H9 (cell line): Measurements from ENCODE around the gene PCDHA6. TPM values are rescaled to one million over a fixed set of nuclear protein-coding genes. Genes with fewer than 3 reads are reported as not detected.

Experiments
- DNase-seq: peaks from one replicate; pipeline ENCODE4 v3.0.0-alpha.2; 2017
- H2AFZ ChIP-seq: one replicate; pipeline ENCODE4 v1.6.1; 2013; ENCODE audit warnings: mild to moderate bottlenecking, low read length, control low read depth, moderate library complexity
- H2AK5ac ChIP-seq: 2 replicates; pipeline ENCODE4 v1.6.1; 2013; ENCODE audit warnings: low read length, control low read depth, mixed read lengths; ENCODE audit not compliant: insufficient read length
- H2BK120ac ChIP-seq: one replicate; pipeline ENCODE4 v1.6.1; 2013; ENCODE audit warnings: low read depth, mild to moderate bottlenecking, low read length, control low read depth, inconsistent platforms; ENCODE audit not compliant: poor library complexity, severe bottlenecking
- H2BK12ac ChIP-seq: 2 replicates; pipeline ENCODE4 v1.6.1; 2013; ENCODE audit warnings: low read length, control low read depth, mixed read lengths, low read depth; ENCODE audit not compliant: insufficient read length
- H2BK15ac ChIP-seq: 2 replicates; pipeline ENCODE4 v1.6.1; 2013; ENCODE audit warnings: low read depth, low read length, control low read depth
- H2BK20ac ChIP-seq: one replicate; pipeline ENCODE4 v1.6.1; 2013; ENCODE audit warnings: low read depth, mild to moderate bottlenecking, low read length, control low read depth, inconsistent platforms; ENCODE audit not compliant: poor library complexity, severe bottlenecking
- H2BK5ac ChIP-seq: 2 replicates; pipeline ENCODE4 v1.6.1; 2013; ENCODE audit warnings: low read length, control low read depth, mixed read lengths; ENCODE audit not compliant: insufficient read length
- H3K14ac ChIP-seq: 2 replicates; pipeline ENCODE4 v1.6.1; 2013; ENCODE audit warnings: low read length, control low read depth; ENCODE audit not compliant: insufficient read depth
- H3K18ac ChIP-seq: 2 replicates; pipeline ENCODE4 v1.6.1; 2013; ENCODE audit warnings: low read depth, mild to moderate bottlenecking, mixed read lengths, low read length, control low read depth; ENCODE audit not compliant: insufficient read length
- H3K23ac ChIP-seq: 2 replicates; pipeline ENCODE4 v1.6.1; 2013; ENCODE audit warnings: low read length, control low read depth, mixed read lengths, low read depth; ENCODE audit not compliant: insufficient read length
- H3K23me2 ChIP-seq: 2 replicates; pipeline ENCODE4 v1.6.1; 2013; ENCODE audit warnings: low read depth, mild to moderate bottlenecking, mixed read lengths, low read length, control low read depth; ENCODE audit not compliant: insufficient read length, poor library complexity, severe bottlenecking
- H3K27ac ChIP-seq: 2 replicates; pipeline ENCODE4 v1.5.1; 2013; ENCODE audit warnings: low read length, control low read depth, mixed read lengths, low read depth; ENCODE audit not compliant: insufficient read length
- H3K27me3 ChIP-seq: 2 replicates; pipeline ENCODE4 v1.6.1; 2013; ENCODE audit warnings: low read length, control low read depth, inconsistent platforms; ENCODE audit not compliant: insufficient read depth
- H3K4ac ChIP-seq: 2 replicates; pipeline ENCODE4 v1.6.1; 2013; ENCODE audit warnings: low read depth, mild to moderate bottlenecking, control low read depth, inconsistent platforms, low read length, moderate library complexity
- H3K4me1 ChIP-seq: 2 replicates; pipeline ENCODE4 v1.6.1; 2013; ENCODE audit warnings: low read length, control low read depth, inconsistent platforms; ENCODE audit not compliant: insufficient read depth
- H3K4me2 ChIP-seq: 2 replicates; pipeline ENCODE4 v1.6.1; 2013; ENCODE audit warnings: low read length, control low read depth, mixed read lengths; ENCODE audit not compliant: insufficient read length, insufficient read depth
- H3K56ac ChIP-seq: 2 replicates; pipeline ENCODE4 v1.6.1; 2013; ENCODE audit warnings: low read depth, mild to moderate bottlenecking, mixed read lengths, low read length, control low read depth; ENCODE audit not compliant: insufficient read length
- H3K79me1 ChIP-seq: 2 replicates; pipeline ENCODE4 v1.6.1; 2013; ENCODE audit warnings: low read depth, mild to moderate bottlenecking, moderate library complexity, low read length, control low read depth, inconsistent platforms; ENCODE audit not compliant: insufficient read depth, poor library complexity, severe bottlenecking
- H3K79me2 ChIP-seq: 2 replicates; pipeline ENCODE4 v1.6.1; 2013; ENCODE audit warnings: low read length, control low read depth, inconsistent platforms; ENCODE audit not compliant: insufficient read depth
- H3K9ac ChIP-seq: 2 replicates; pipeline ENCODE4 v1.6.1; 2013; ENCODE audit warnings: low read length, control low read depth, mixed read lengths; ENCODE audit not compliant: insufficient read length; ENCODE audit errors: extremely low read depth
- H3K9me3 ChIP-seq: one replicate; pipeline ENCODE4 v1.6.1; 2013; ENCODE audit warnings: low read depth, low read length, inconsistent platforms; ENCODE audit not compliant: control insufficient read depth
- H3T11ph ChIP-seq: one replicate; pipeline ENCODE4 v1.6.1; 2013; ENCODE audit warnings: mild to moderate bottlenecking, low read length, control low read depth, inconsistent platforms
- H4K20me1 ChIP-seq: one replicate; pipeline ENCODE4 v1.6.1; 2013; ENCODE audit not compliant: control insufficient read depth, insufficient read length, insufficient read depth
- H4K5ac ChIP-seq: 2 replicates; pipeline ENCODE4 v1.6.1; 2013; ENCODE audit warnings: low read depth, mild to moderate bottlenecking, mixed read lengths, low read length, control low read depth; ENCODE audit not compliant: insufficient read length
- H4K8ac ChIP-seq: replicated peaks from 2 replicates; pipeline ENCODE4 v1.6.1; 2013; ENCODE audit warnings: low read length, control low read depth, mixed read lengths, low read depth; ENCODE audit not compliant: insufficient read length
- H4K91ac ChIP-seq: 2 replicates; pipeline ENCODE4 v1.6.1; 2013; ENCODE audit warnings: low read depth, mild to moderate bottlenecking, moderate library complexity, mixed read lengths, low read length, control low read depth; ENCODE audit not compliant: insufficient read length
- H3K27ac Mint-ChIP-seq, 3 experiments: 2 replicates in 2 of 3; 3 replicates in 1 of 3; pipeline ENCODE4 v1.8.0; 2020 to 2021; ENCODE audit warnings: mixed read lengths in 3 of 3, mild to moderate bottlenecking in 1 of 3, moderate library complexity in 1 of 3
- H3K27me3 Mint-ChIP-seq: 2 replicates; pipeline ENCODE4 v1.8.0; 2021; ENCODE audit warnings: low read depth, mild to moderate bottlenecking, moderate library complexity, mixed read lengths
- H3K36me3 Mint-ChIP-seq, 3 experiments: 2 replicates in 2 of 3; 3 replicates in 1 of 3; pipeline ENCODE4 v1.8.0; 2020 to 2021; ENCODE audit warnings: low read depth in 3 of 3, mixed read lengths in 3 of 3; ENCODE audit not compliant: insufficient read depth in 1 of 3
- H3K4me1 Mint-ChIP-seq, 2 experiments: 2 replicates each; pipeline ENCODE4 v1.8.0; 2020; ENCODE audit warnings: mixed read lengths in 2 of 2
- H3K4me3 Mint-ChIP-seq, 2 experiments: 2 replicates in 1 of 2; 3 replicates in 1 of 2; pipeline ENCODE4 v1.8.0; 2020 to 2021; ENCODE audit warnings: mild to moderate bottlenecking in 2 of 2, mixed read lengths in 2 of 2, moderate library complexity in 1 of 2
- H3K9me3 Mint-ChIP-seq, 2 experiments: 2 replicates in 1 of 2; 3 replicates in 1 of 2; pipeline ENCODE4 v1.8.0; 2020; ENCODE audit warnings: mild to moderate bottlenecking in 2 of 2, mixed read lengths in 2 of 2, moderate library complexity in 1 of 2
- WGBS: extraction: QIAGEN DNeasy Blood & Tissue Kit; methylation state at CpG from one replicate; pipeline ENCODE4 v1.1.7; 2013; ENCODE audit warnings: missing lambda C conversion rate, low lambda C conversion rate, mixed read lengths; ENCODE audit not compliant: insufficient read length; ENCODE audit errors: extremely low coverage; 5-methylcytosine and 5-hydroxymethylcytosine counted together
- total RNA-seq: library from RNA; stranded (reverse); gene quantifications from 2 replicates; pipeline ENCODE4 v1.2.1, GENCODE V29; 2021
- TF ChIP-seq, protein P1 (sequence below): fragments of 200-600 bp; sonication (generic); conservative IDR thresholded peaks from 3 replicates; pipeline ENCODE4 v1.8.0; 2021; ENCODE audit warnings: antibody characterized with exemption, mild to moderate bottlenecking

Gene PCDHA6
- total RNA-seq, 1 experiment from 2014 or later, result 4.5 TPM

DNA sequence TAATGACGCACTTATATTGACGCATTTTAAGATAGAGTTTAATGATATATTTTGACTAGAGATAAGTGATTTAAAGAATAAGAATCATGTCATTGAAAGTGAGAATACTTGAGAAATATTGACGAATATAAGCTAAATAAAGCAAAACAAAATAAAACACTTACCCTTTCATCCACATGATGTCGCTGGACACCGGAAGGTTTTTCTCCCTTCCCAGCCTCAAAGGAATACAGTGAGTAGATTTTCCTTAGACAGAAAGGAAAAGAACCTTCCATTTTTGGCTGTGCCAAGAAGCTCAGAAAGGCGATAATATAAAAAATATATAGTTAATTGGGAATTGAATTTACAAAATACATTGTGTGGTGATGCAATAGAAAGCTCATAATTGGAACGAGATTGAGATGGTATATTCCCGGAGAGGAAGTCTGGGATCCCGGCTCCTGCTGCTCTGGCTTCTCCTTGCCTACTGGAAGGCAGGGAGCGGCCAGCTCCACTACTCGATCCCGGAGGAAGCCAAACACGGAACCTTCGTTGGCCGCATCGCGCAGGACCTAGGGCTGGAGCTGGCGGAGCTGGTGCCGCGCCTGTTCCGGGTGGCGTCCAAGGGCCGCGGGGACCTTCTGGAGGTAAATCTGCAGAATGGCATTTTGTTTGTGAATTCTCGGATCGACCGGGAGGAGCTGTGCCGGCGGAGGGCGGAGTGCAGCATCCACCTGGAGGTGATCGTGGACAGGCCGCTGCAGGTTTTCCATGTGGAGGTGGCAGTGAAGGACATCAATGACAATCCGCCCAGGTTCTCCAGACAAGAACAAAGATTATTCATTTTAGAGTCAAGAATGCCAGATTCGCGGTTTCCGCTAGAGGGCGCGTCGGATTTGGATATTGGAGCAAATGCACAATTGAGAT lies 6.1 kb upstream of the PCDHA6 start, which contains the start of gene PCDHA5:
Gene PCDHA5 (plus strand): TSS at position 239 of the 906 bp plus-strand sequence.
- no peak within 1 kb of the TSS for H3K56ac ChIP-seq
- no peaks in the 10 kb centered on the region for H4K20me1 ChIP-seq
- Mint-ChIP-seq H3K27me3 (no peaks in the 10 kb centered on the region), H3K27ac (no peak within 1 kb of the TSS), H3K4me1 (no peaks in the 10 kb centered on the region), H3K36me3 (peaks cover 9 to 18% (median 15%) of the 10 kb centered on the region in 3 experiments), H3K4me3 (no peak within 1 kb of the TSS), H3K9me3 (peaks cover 0 to 16% of the 10 kb centered on the region in 2 experiments; a peak in 2 of 5 replicates)
- H3K18ac ChIP-seq, result no peak within 1 kb of the TSS
- H3K23me2 ChIP-seq, result peaks cover 3% of the 10 kb centered on the region
- no peak within 1 kb of the TSS for H4K91ac ChIP-seq
- no peak within 1 kb of the TSS for H3K27ac ChIP-seq
- H2AFZ ChIP-seq, result no peak within 1 kb of the TSS
- H3K79me1 ChIP-seq, result no peaks in the 10 kb centered on the region
- H2BK5ac ChIP-seq, result no peak within 1 kb of the TSS
- 100% methylated on average over 1 of the region's 39 CpGs for WGBS
- no peak within 1 kb of the TSS for H3T11ph ChIP-seq
- H2BK120ac ChIP-seq, result no peak within 1 kb of the TSS
- no peak within 1 kb of the TSS for H3K23ac ChIP-seq
- H4K8ac ChIP-seq, result no peak within 1 kb of the TSS
- H3K27me3 ChIP-seq, result no peaks in the 10 kb centered on the region
- H3K9ac ChIP-seq, result no peak within 1 kb of the TSS
- H2BK20ac ChIP-seq, result no peak within 1 kb of the TSS
- no peak within 1 kb of the TSS for H2BK15ac ChIP-seq
- DNase-seq, result no peak
- no peaks in the 10 kb centered on the region for H3K9me3 ChIP-seq
- H3K79me2 ChIP-seq, result no peaks in the 10 kb centered on the region
- H3K4me1 ChIP-seq, result no peaks in the 10 kb centered on the region
- H3K4ac ChIP-seq, result no peak within 1 kb of the TSS
- TF ChIP-seq, protein P1, sequence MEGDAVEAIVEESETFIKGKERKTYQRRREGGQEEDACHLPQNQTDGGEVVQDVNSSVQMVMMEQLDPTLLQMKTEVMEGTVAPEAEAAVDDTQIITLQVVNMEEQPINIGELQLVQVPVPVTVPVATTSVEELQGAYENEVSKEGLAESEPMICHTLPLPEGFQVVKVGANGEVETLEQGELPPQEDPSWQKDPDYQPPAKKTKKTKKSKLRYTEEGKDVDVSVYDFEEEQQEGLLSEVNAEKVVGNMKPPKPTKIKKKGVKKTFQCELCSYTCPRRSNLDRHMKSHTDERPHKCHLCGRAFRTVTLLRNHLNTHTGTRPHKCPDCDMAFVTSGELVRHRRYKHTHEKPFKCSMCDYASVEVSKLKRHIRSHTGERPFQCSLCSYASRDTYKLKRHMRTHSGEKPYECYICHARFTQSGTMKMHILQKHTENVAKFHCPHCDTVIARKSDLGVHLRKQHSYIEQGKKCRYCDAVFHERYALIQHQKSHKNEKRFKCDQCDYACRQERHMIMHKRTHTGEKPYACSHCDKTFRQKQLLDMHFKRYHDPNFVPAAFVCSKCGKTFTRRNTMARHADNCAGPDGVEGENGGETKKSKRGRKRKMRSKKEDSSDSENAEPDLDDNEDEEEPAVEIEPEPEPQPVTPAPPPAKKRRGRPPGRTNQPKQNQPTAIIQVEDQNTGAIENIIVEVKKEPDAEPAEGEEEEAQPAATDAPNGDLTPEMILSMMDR, result peak; percentile 34; the same call in 1 of the 3 replicates
- H2BK12ac ChIP-seq, result no peak within 1 kb of the TSS
- H4K5ac ChIP-seq, result no peak within 1 kb of the TSS
- no peak within 1 kb of the TSS for H3K14ac ChIP-seq
- no peak within 1 kb of the TSS for H3K4me2 ChIP-seq
- H2AK5ac ChIP-seq, result no peak within 1 kb of the TSS
